Measurements from ENCODE around the gene POLR2F. TPM values are rescaled to one million over a fixed set of nuclear protein-coding genes. Genes with fewer than 3 reads are reported as not detected.

Gene POLR2F
- total RNA-seq, 1 experiment from 2014 or later, result 141 TPM

GRCh38 chr22:37922191-37922590, 31.3 kb upstream of the POLR2F start:
- Histone ChIP-seq H3K27me3 (ENCODE audit: insufficient read depth, low read length) (no peaks in the 10 kb centered on the region), H3T11ph (ENCODE audit: low read length) (no peak overlapping the region), H2BK120ac (ENCODE audit: low read depth, low read length, poor library complexity, severe bottlenecking) (no peak overlapping the region), H3K79me2 (ENCODE audit: insufficient read depth, low read length) (no peaks in the 10 kb centered on the region), H3K4me2 (ENCODE audit: insufficient read depth, insufficient read length, low read length) (no peak overlapping the region), H2AK5ac (ENCODE audit: insufficient read length, low read length) (no peak overlapping the region), H3K27ac (ENCODE audit: insufficient read length, low read depth, low read length) (no peak overlapping the region), H2BK15ac (ENCODE audit: low read depth, low read length) (no peak overlapping the region), H3K23ac (ENCODE audit: insufficient read length, low read depth, low read length) (no peak overlapping the region), H4K8ac (replicated peaks; ENCODE audit: insufficient read length, low read depth, low read length) (no peak overlapping the region), H3K18ac (ENCODE audit: insufficient read length, low read depth, low read length) (no peak overlapping the region), H4K20me1 (ENCODE audit: control insufficient read depth, insufficient read depth, insufficient read length) (no peaks in the 10 kb centered on the region), H3K23me2 (ENCODE audit: insufficient read length, low read depth, low read length, poor library complexity, severe bottlenecking) (peaks cover 2% of the 10 kb centered on the region), H3K9ac (ENCODE audit: extremely low read depth, insufficient read length, low read length) (no peak overlapping the region), H4K91ac (ENCODE audit: insufficient read length, low read depth, low read length) (no peak overlapping the region), H3K79me1 (ENCODE audit: insufficient read depth, low read depth, low read length, poor library complexity, severe bottlenecking) (no peaks in the 10 kb centered on the region), H2BK20ac (ENCODE audit: low read depth, low read length, poor library complexity, severe bottlenecking) (no peak overlapping the region), H2AFZ (ENCODE audit: low read length) (no peak overlapping the region), H3K4ac (ENCODE audit: low read depth, low read length) (no peak overlapping the region), H3K14ac (ENCODE audit: insufficient read depth, low read length) (no peak overlapping the region), H3K9me3 (ENCODE audit: control insufficient read depth, low read depth, low read length) (no peaks in the 10 kb centered on the region), H2BK12ac (ENCODE audit: insufficient read length, low read depth, low read length) (no peak overlapping the region), H3K56ac (ENCODE audit: insufficient read length, low read depth, low read length) (no peak overlapping the region), H4K5ac (ENCODE audit: insufficient read length, low read depth, low read length) (no peak overlapping the region), H3K4me1 (ENCODE audit: insufficient read depth, low read length) (no peaks in the 10 kb centered on the region), H2BK5ac (ENCODE audit: insufficient read length, low read length) (no peak overlapping the region)
- H3K4me3 Mint-ChIP-seq, result no peak overlapping the region
- no CpG with 5 or more reads among the region's 11 CpGs for WGBS (ENCODE audit: extremely low coverage, insufficient read length, low lambda C conversion rate)
- no peak for DNase-seq
- peaks cover 1 to 44% (median 29%) of the 10 kb centered on the region in 3 experiments; a peak in 6 of 7 replicates for H3K36me3 Mint-ChIP-seq (ENCODE audit: insufficient read depth in 1 of 3, low read depth in 3 of 3)
- no peak overlapping the region for H3K27ac Mint-ChIP-seq
- no peaks in the 10 kb centered on the region for H3K9me3 Mint-ChIP-seq
- TF ChIP-seq CTCF (conservative IDR thresholded peaks at IDR 0.05), result no peak
- no peaks in the 10 kb centered on the region; the same call in 1 of the 2 replicates for H3K27me3 Mint-ChIP-seq (ENCODE audit: low read depth)
- H3K4me1 Mint-ChIP-seq, result 0 out of 4 replicates have a peak, but pooled peaks cover 0 to 3% of the 10 kb centered on the region in 2 experiments

Data from H9 (cell line).